K562 (cell line): ENCODE data around the gene ADAP2. TPM values are rescaled to one million over a fixed set of nuclear protein-coding genes. Genes with fewer than 3 reads are reported as not detected.

Source experiments
- ATAC-seq: fragments of 200-7000 bp; cut with Tn5 transposase; 3 replicates; pipeline ENCODE4 v1.9.1; 2020; ENCODE audit warnings: moderate library complexity
- BruUV-seq: library from RNA; stranded (reverse); fragments of 400-500 nt; replicated peaks from 2 replicates; lab custom pipeline; 2021; lab: Mats Ljungman, UMichigan
- CTCF ChIA-PET: fragments of 300-600 bp; formaldehyde crosslinking; extraction: SDS; loops from one replicate; lab custom pipeline; 2021; ENCODE audit warnings: low intra/inter-chr PET ratio; lab: Yijun Ruan, JAX
- POLR2A ChIA-PET: fragments of 300-600, 350-650 bp; sonication (Branson Sonifier 250); formaldehyde crosslinking; extraction: SDS; loops from one replicate; lab custom pipeline; 2021; ENCODE audit warnings: antibody characterized with exemption, inconsistent platforms; lab: Yijun Ruan, JAX
- DNase-seq, 4 experiments: peaks; one replicate each; pipeline versions ENCODE4 v3.0.0 to v3.0.0-alpha.2; 2011 to 2018; ENCODE audit warnings: low spot score in 3 of 4, mixed read lengths in 3 of 4; ENCODE audit errors: extremely low read depth in 1 of 4
- FAIRE-seq: peaks from 2 replicates; lab custom pipeline; 2011; peaks lifted over from hg19 to GRCh38; lab: Jason Lieb, UNC
- H2AFZ ChIP-seq: 2 replicates; pipeline ENCODE4 v1.6.0; 2011; ENCODE audit warnings: low read depth, low read length, control low read depth, inconsistent platforms
- H3K27ac ChIP-seq: fragments of 200-600 bp; 3 replicates; pipeline ENCODE4 v1.8.0; 2011; ENCODE audit warnings: low read depth, mild to moderate bottlenecking, control low read depth, inconsistent platforms, low read length, moderate library complexity, mixed read lengths; ENCODE audit errors: extremely low read depth
- H3K27me3 ChIP-seq, 2 experiments: fragments of 300-600 bp in 1 of 2; 2 replicates in 1 of 2; 3 replicates in 1 of 2; pipeline versions ENCODE4 v1.6.0 to v1.8.0; 2011; ENCODE audit warnings: inconsistent platforms in 2 of 2, low read length in 2 of 2, mild to moderate bottlenecking in 1 of 2, mixed read lengths in 1 of 2, moderate library complexity in 1 of 2; ENCODE audit not compliant: control insufficient read depth in 2 of 2, insufficient read depth in 2 of 2
- H3K36me3 ChIP-seq: fragments of 300-600 bp; 3 replicates; pipeline ENCODE4 v1.8.0; 2011; ENCODE audit warnings: mild to moderate bottlenecking, low read length, inconsistent platforms; ENCODE audit not compliant: control insufficient read depth, insufficient read depth
- H3K4me1 ChIP-seq, 2 experiments: fragments of 200-600 bp in 1 of 2; replicated peaks in 1 of 2; 2 replicates in 1 of 2; 3 replicates in 1 of 2; pipeline versions ENCODE4 v1.5.1 to v1.8.0; 2011; ENCODE audit warnings: inconsistent platforms in 2 of 2, low read length in 2 of 2, mild to moderate bottlenecking in 1 of 2, mixed read lengths in 1 of 2, moderate library complexity in 1 of 2; ENCODE audit not compliant: control insufficient read depth in 2 of 2, insufficient read depth in 2 of 2
- H3K4me2 ChIP-seq: 2 replicates; pipeline ENCODE4 v1.6.1; 2011; ENCODE audit warnings: low read length, control low read depth, inconsistent platforms, mixed read lengths; ENCODE audit not compliant: insufficient read depth
- H3K4me3 ChIP-seq: fragments of 200-600 bp; sonication (generic), shearing (Covaris generic); 2 replicates; pipeline ENCODE4 v1.5.1; 2016; ENCODE audit warnings: control low read depth, inconsistent platforms
- H3K79me2 ChIP-seq: fragments of 200-600 bp; 3 replicates; pipeline ENCODE4 v1.8.0; 2011; ENCODE audit warnings: low read length, inconsistent platforms; ENCODE audit not compliant: control insufficient read depth, insufficient read depth
- H3K9ac ChIP-seq, 2 experiments: 2 replicates each; pipeline versions ENCODE4 v1.6.0 to v1.6.1; 2011; ENCODE audit warnings: low read depth in 2 of 2, low read length in 2 of 2, control low read depth in 1 of 2, inconsistent platforms in 1 of 2, mild to moderate bottlenecking in 1 of 2, mixed read lengths in 1 of 2; ENCODE audit not compliant: insufficient read depth in 1 of 2
- H3K9me1 ChIP-seq: one replicate; pipeline ENCODE4 v1.6.0; 2011; ENCODE audit warnings: inconsistent platforms, mild to moderate bottlenecking, low read length, moderate library complexity; ENCODE audit not compliant: control insufficient read depth, insufficient read depth
- H3K9me3 ChIP-seq: replicated peaks from 2 replicates; pipeline ENCODE4 v1.5.1; 2011; ENCODE audit warnings: low read depth, low read length, inconsistent platforms; ENCODE audit not compliant: control insufficient read depth, insufficient read depth
- H4K20me1 ChIP-seq: replicated peaks from 2 replicates; pipeline ENCODE4 v1.6.1; 2011; ENCODE audit warnings: low read length, inconsistent platforms, mixed read lengths; ENCODE audit not compliant: control insufficient read depth, insufficient read depth
- CREB3 ChIP-seq: fragments of 450-650 bp; conservative IDR thresholded peaks from 2 replicates; pipeline ENCODE4 v1.6.1; 2016; ENCODE audit warnings: missing genetic modification characterization, low read depth, mild to moderate bottlenecking, missing compliant biosample characterization, moderate library complexity
- CTCFL ChIP-seq: IDR thresholded peaks from 2 replicates; pipeline ENCODE4 v1.6.1; 2011; ENCODE audit warnings: borderline replicate concordance, low read depth, mild to moderate bottlenecking, moderate library complexity, low read length; ENCODE audit not compliant: insufficient read depth, poor library complexity, severe bottlenecking
- DLX4 ChIP-seq: fragments of 250-450 bp; sonication (Bioruptor Pico); IDR thresholded peaks from 2 replicates; pipeline ENCODE4 v1.6.1; 2021; ENCODE audit warnings: mild to moderate bottlenecking
- ETS2 ChIP-seq: IDR thresholded peaks from 2 replicates; pipeline ENCODE4 v1.6.1; 2016; ENCODE audit warnings: borderline replicate concordance, missing genetic modification characterization, mild to moderate bottlenecking, moderate library complexity, missing compliant biosample characterization; ENCODE audit not compliant: poor library complexity, severe bottlenecking
- GTF3C2 ChIP-seq: IDR thresholded peaks from 3 replicates; pipeline ENCODE4 v1.6.1; 2011; ENCODE audit warnings: borderline replicate concordance, mild to moderate bottlenecking, moderate library complexity; ENCODE audit not compliant: insufficient read length; ENCODE audit errors: extremely low read depth
- KLF16 ChIP-seq: IDR thresholded peaks from 2 replicates; pipeline ENCODE4 v1.6.1; 2016; ENCODE audit warnings: antibody characterized with exemption
- MAFG ChIP-seq: fragments of 450-650 bp; conservative IDR thresholded peaks from 2 replicates; pipeline ENCODE4 v1.6.1; 2016; ENCODE audit warnings: missing genetic modification characterization, missing compliant biosample characterization
- MED1 ChIP-seq: sonication (generic); formaldehyde crosslinking; IDR thresholded peaks from 2 replicates; pipeline ENCODE4 v1.8.1; 2023; ENCODE audit warnings: missing genetic modification reagents, borderline replicate concordance
- NFXL1 ChIP-seq: fragments of 450-650 bp; formaldehyde crosslinking; IDR thresholded peaks from 2 replicates; pipeline ENCODE4 v1.4.0; 2021; ENCODE audit warnings: mild to moderate bottlenecking
- RBM15 ChIP-seq: fragments of 200-400 bp; formaldehyde crosslinking; IDR thresholded peaks from 2 replicates; pipeline ENCODE4 v1.6.1; 2018; ENCODE audit warnings: mild to moderate bottlenecking, low read length, moderate library complexity; ENCODE audit not compliant: insufficient read depth
- TFAM ChIP-seq: fragments of 250-450 bp; sonication (Bioruptor Pico); conservative IDR thresholded peaks from 2 replicates; pipeline ENCODE4 v1.5.0; 2021; ENCODE audit warnings: mild to moderate bottlenecking, moderate library complexity
- YBX1 ChIP-seq: fragments of 450-650 bp; IDR thresholded peaks from 2 replicates; pipeline ENCODE4 v1.7.1; 2016; ENCODE audit warnings: mild to moderate bottlenecking
- ZNF23 ChIP-seq: fragments of 250-450 bp; sonication (Bioruptor Pico); IDR thresholded peaks from 2 replicates; pipeline ENCODE4 v1.4.0; 2020; ENCODE audit warnings: mild to moderate bottlenecking
- ZNF436 ChIP-seq: fragments of 250-450, 450-650 bp; sonication (Bioruptor Pico); formaldehyde crosslinking; IDR thresholded peaks from 2 replicates; pipeline ENCODE4 v1.7.0; 2020; ENCODE audit warnings: mild to moderate bottlenecking
- ZNF766 ChIP-seq: fragments of 200-800 bp; sonication (Bioruptor generic); conservative IDR thresholded peaks from 2 replicates; pipeline ENCODE4 v1.6.1; 2016; ENCODE audit warnings: missing genetic modification characterization, missing compliant biosample characterization
- WGBS: fragments of 100-300 bp; shearing (Covaris generic); methylation state at CpG from one replicate; pipeline ENCODE4 v1.1.6; 2016; ENCODE audit warnings: low coverage, mixed read lengths; ENCODE audit not compliant: insufficient coverage; ENCODE audit errors: missing lambda C conversion rate; 5-methylcytosine and 5-hydroxymethylcytosine counted together
- in situ Hi-C: fragments of 300-500 bp; cut with MboI; formaldehyde crosslinking; loops from 4 replicates; pipeline ENCODE4 v1.15.0; 2018; ENCODE audit warnings: inconsistent platforms, mixed read lengths
- intact Hi-C: fragments of 100-400 bp; cut with micrococcal nuclease; formaldehyde crosslinking; loops from 2 replicates; pipeline ENCODE4 v1.14.2; 2022
- polyA plus RNA-seq, 8 experiments: library from polyadenylated mRNA; depleted of rRNA in 4 of 8; stranded (reverse) in 5 of 8; unstranded in 3 of 8; fragments of >200 nt; fragmentation: Nextera tagmentation in 2 of 8; fragmentation: Illumina TruSeq in 1 of 8; extraction: Ambion mirVana in 2 of 8; extraction: Trizol in 1 of 8; gene quantifications; 2 replicates each; pipeline versions ENCODE4 v1.2.1 to v1.2.3, GENCODE V29; 2011 to 2014; ENCODE audit warnings: inconsistent platforms in 1 of 8, missing spikeins in 1 of 8
- total RNA-seq, 7 experiments: library from RNA; depleted of rRNA in 6 of 7; stranded (reverse); fragments of >200 nt in 6 of 7; fragmentation: Illumina TruSeq in 2 of 7; extraction: Trizol in 2 of 7; gene quantifications; 2 replicates each; pipeline versions ENCODE4 v1.2.1 to v1.2.3, GENCODE V29; 2011 to 2021; ENCODE audit warnings: low replicate concordance in 1 of 7

Gene ADAP2
- total and polyA plus RNA-seq, 9 of the 15 experiments (the other 6 are each of a cell fraction or from before 2014, with no cell fraction given): 0.06 to 0.73 (median 0.23) TPM; not detected in 5

GRCh38 chr17:30975042-30975820 lies 53.5 kb downstream of the ADAP2 start:
- Histone ChIP-seq H3K4me2 (no peak overlapping the region), H3K27ac (no peak overlapping the region), H3K36me3 (no peaks in the 10 kb centered on the region), H3K9me1 (no peaks in the 10 kb centered on the region), H3K4me1 (no peaks in the 10 kb centered on the region; a peak in 1 of 5 replicates), H4K20me1 (no peaks in the 10 kb centered on the region), H2AFZ (no peak overlapping the region), H3K9ac (no peak overlapping the region), H3K4me3 (no peak overlapping the region), H3K27me3 (no peaks in the 10 kb centered on the region), H3K9me3 (no peaks in the 10 kb centered on the region; the same call in 1 of the 2 replicates), H3K79me2 (no peaks in the 10 kb centered on the region)
- DNase-seq (no peak), ATAC-seq (no peak), FAIRE-seq (no peak)
- in situ Hi-C loops: no loop called here
- CTCF ChIA-PET: no interaction called here
- 12% methylated on average over 8 of the region's 8 CpGs for WGBS
- no TSS peak for BruUV-seq
- intact Hi-C loops: no loop called here
- POLR2A ChIA-PET: no interaction called here
- TF ChIP-seq ZNF436 (CRISPR knock-in tag) (no peak), RBM15 (no peak), ETS2 (tag) (no peak), MAFG (tag) (peak; percentile 68), MED1 (no peak), DLX4 (CRISPR knock-in tag) (no peak), GTF3C2 (no peak), TFAM (no peak), ZNF23 (no peak), ZNF766 (CRISPR knock-in tag) (no peak), CREB3 (tag) (no peak), NFXL1 (CRISPR knock-in tag) (no peak), KLF16 (no peak), CTCFL (no peak), YBX1 (no peak)
